Heart left ventricle (tissue), 13 donors: ENCODE results near the gene PKNOX2.

ENCODE experiments used
- POLR2A ChIP-seq, 2 donors: fragments of 450-650 bp; IDR thresholded peaks; one replicate each; pipeline ENCODE4 v1.6.1; 2017; ENCODE audit warnings: antibody characterized with exemption in 2 of 2, mild to moderate bottlenecking in 2 of 2, moderate library complexity in 2 of 2
- TF ChIP-seq, protein P1 (sequence below), 12 donors: fragments of 200-600 bp; sonication (generic) in 4 of 12; IDR thresholded peaks; one replicate each; pipeline versions ENCODE4 v1.5.0 to v1.8.0; 2018 to 2022; ENCODE audit warnings: antibody characterized with exemption in 12 of 12, mild to moderate bottlenecking in 5 of 12
- donor health status: ischemic (EF 13 %, LVEDD 7.1; RV severe dilation, severe dysfunction).
- donor health status: DM: no; HTN: yes; CAD: no.
- donor health status: DM: no; HTN: no; CAD: no.
- donor health status: ischemic (EF 25% LVEDD 6.9; RV normal size, moderate dysfunction).
- donor health status: ischemic (EF 25% LVEDD 5.7; RV mildly dilated, moderate dysfunction).
- donor health status: ischemic (EF 35%, LVEDD 5.7; RV mildly dilated, moderate dysfunction).
- donor health status: nonischemic (EF 11% LVEDD 7.7; RV severe dilation, severe dysfunction).
- donor health status: DM: yes; HTN: yes; CAD: no.
- donor health status: PGD.
- donor health status: ischemic (EF 29% LVEDD 5.4; RV normal size, mild dysfunction).
- donor health status: nonischemic (EF 23%, LVEDD 6.1; RV moderate dilation, normal function).

DNA sequence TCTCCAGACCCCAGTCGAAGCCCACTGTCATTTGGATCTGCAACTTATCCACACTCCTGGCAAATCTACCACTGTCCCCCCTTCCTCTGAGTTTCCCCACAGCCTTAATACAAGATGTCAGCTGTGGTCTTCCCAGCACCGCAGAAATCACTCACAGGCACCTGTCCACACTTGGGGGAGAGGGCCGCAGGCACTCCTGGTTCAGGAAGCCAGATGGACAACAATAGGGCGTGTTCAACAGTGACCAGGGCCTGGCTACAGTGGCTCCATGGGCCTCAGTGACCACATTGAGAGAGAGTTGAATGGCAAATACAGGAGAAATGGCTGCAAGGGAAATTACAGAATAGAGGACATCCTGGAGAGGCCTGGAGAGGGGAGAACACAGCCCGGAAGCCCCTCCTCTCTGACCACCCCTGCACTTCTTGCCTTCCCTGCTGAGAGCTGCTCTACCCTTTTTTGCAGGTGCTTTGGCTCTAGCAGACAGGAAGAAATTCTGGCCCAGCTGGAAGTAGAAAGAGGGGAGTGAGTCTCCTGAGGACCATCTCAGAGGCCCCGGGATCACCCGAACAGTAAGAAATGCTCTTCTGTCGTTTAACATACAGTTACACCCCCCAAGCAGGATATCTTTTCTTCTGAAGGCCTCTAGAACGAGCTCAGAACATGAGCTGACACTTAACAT is 166.9 kb downstream of the PKNOX2 start:
- TF ChIP-seq, protein P1, sequence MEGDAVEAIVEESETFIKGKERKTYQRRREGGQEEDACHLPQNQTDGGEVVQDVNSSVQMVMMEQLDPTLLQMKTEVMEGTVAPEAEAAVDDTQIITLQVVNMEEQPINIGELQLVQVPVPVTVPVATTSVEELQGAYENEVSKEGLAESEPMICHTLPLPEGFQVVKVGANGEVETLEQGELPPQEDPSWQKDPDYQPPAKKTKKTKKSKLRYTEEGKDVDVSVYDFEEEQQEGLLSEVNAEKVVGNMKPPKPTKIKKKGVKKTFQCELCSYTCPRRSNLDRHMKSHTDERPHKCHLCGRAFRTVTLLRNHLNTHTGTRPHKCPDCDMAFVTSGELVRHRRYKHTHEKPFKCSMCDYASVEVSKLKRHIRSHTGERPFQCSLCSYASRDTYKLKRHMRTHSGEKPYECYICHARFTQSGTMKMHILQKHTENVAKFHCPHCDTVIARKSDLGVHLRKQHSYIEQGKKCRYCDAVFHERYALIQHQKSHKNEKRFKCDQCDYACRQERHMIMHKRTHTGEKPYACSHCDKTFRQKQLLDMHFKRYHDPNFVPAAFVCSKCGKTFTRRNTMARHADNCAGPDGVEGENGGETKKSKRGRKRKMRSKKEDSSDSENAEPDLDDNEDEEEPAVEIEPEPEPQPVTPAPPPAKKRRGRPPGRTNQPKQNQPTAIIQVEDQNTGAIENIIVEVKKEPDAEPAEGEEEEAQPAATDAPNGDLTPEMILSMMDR (IDR thresholded peaks at IDR 0.05), result no peak
- TF ChIP-seq POLR2A (IDR thresholded peaks at IDR 0.05), result no peak
